ENCODE results near the gene RAN.
"Not testable (repeated sequence)": the region's sequence is repeated elsewhere in the genome, so short reads cannot be mapped to it uniquely, and the experiment has no call there.

The RAN gene

GRCh38 chr12:130881046-130881445 lies 9.2 kb downstream of the RAN start:
- Histone ChIP-seq H3K4me1 (ENCODE audit: insufficient read depth, low read length) (no peaks in the 10 kb centered on the region), H3K9me3 (ENCODE audit: low read length) (no peaks in the 10 kb centered on the region), H3K27me3 (ENCODE audit: control insufficient read depth in 1 of 2, insufficient read depth in 2 of 2, low read length in 2 of 2) (no peaks in the 10 kb centered on the region), H3K4me3 (ENCODE audit: low read depth in 1 of 2, low read length in 2 of 2) (no peak overlapping the region), H3K36me3 (ENCODE audit: insufficient read depth, low read length) (peaks cover 5% of the 10 kb centered on the region), H3K27ac (ENCODE audit: low read depth, low read length) (no peak overlapping the region), H3K9ac (ENCODE audit: low read length) (no peak overlapping the region)

- Histone ChIP-seq H3K4me1 (ENCODE audit: insufficient read depth, low read length) (no peaks in the 10 kb centered on the region), H3K27ac (ENCODE audit: low read depth, low read length) (no peak overlapping the region), H3K36me3 (ENCODE audit: insufficient read depth, low read length) (no peaks in the 10 kb centered on the region), H3K27me3 (ENCODE audit: control insufficient read depth in 1 of 2, insufficient read depth in 2 of 2, low read length in 2 of 2) (no peaks in the 10 kb centered on the region), H3K9me3 (ENCODE audit: low read length) (no peaks in the 10 kb centered on the region), H3K4me3 (ENCODE audit: low read depth in 1 of 2, low read length in 2 of 2) (no peak overlapping the region), H3K9ac (ENCODE audit: low read length) (no peak overlapping the region)
Measured at GRCh38 chr12:130881548-130881947, 9.7 kb downstream of the RAN start.

GRCh38 chr12:130887190-130887589 lies 15.3 kb downstream of the RAN start:
- not testable (repeated sequence) for H3K27ac ChIP-seq (ENCODE audit: low read depth, low read length); H3K36me3 ChIP-seq (ENCODE audit: insufficient read depth, low read length); H3K9me3 ChIP-seq (ENCODE audit: low read length); H3K4me3 ChIP-seq (ENCODE audit: low read depth in 1 of 2, low read length in 2 of 2); H3K9ac ChIP-seq (ENCODE audit: low read length); H3K27me3 ChIP-seq (ENCODE audit: control insufficient read depth in 1 of 2, insufficient read depth in 2 of 2, low read length in 2 of 2); H3K4me1 ChIP-seq (ENCODE audit: insufficient read depth, low read length)

- Histone ChIP-seq H3K4me3 (ENCODE audit: low read depth in 1 of 2, low read length in 2 of 2) (no peak overlapping the region), H3K27me3 (ENCODE audit: control insufficient read depth in 1 of 2, insufficient read depth in 2 of 2, low read length in 2 of 2) (no peaks in the 10 kb centered on the region), H3K9me3 (ENCODE audit: low read length) (no peaks in the 10 kb centered on the region), H3K36me3 (ENCODE audit: insufficient read depth, low read length) (no peaks in the 10 kb centered on the region), H3K9ac (ENCODE audit: low read length) (no peak overlapping the region), H3K27ac (ENCODE audit: low read depth, low read length) (no peak overlapping the region), H3K4me1 (ENCODE audit: insufficient read depth, low read length) (no peaks in the 10 kb centered on the region)
Measured at GRCh38 chr12:130904064-130904463, 32.2 kb downstream of the RAN start.

GRCh38 chr12:130904936-130905455 lies 33.1 kb downstream of the RAN start:
- not testable (repeated sequence) for H3K4me1 ChIP-seq (ENCODE audit: insufficient read depth, low read length); H3K4me3 ChIP-seq (ENCODE audit: low read depth in 1 of 2, low read length in 2 of 2); H3K27ac ChIP-seq (ENCODE audit: low read depth, low read length); H3K9me3 ChIP-seq (ENCODE audit: low read length); H3K9ac ChIP-seq (ENCODE audit: low read length); H3K36me3 ChIP-seq (ENCODE audit: insufficient read depth, low read length); H3K27me3 ChIP-seq (ENCODE audit: control insufficient read depth in 1 of 2, insufficient read depth in 2 of 2, low read length in 2 of 2)

- Histone ChIP-seq H3K27me3 (ENCODE audit: control insufficient read depth in 1 of 2, insufficient read depth in 2 of 2, low read length in 2 of 2) (no peaks in the 10 kb centered on the region), H3K9me3 (ENCODE audit: low read length) (no peaks in the 10 kb centered on the region), H3K36me3 (ENCODE audit: insufficient read depth, low read length) (no peaks in the 10 kb centered on the region), H3K9ac (ENCODE audit: low read length) (no peak overlapping the region), H3K4me1 (ENCODE audit: insufficient read depth, low read length) (no peaks in the 10 kb centered on the region), H3K27ac (ENCODE audit: low read depth, low read length) (no peak overlapping the region), H3K4me3 (ENCODE audit: low read depth in 1 of 2, low read length in 2 of 2) (no peak overlapping the region)
Measured at GRCh38 chr12:130909111-130909510, 37.2 kb downstream of the RAN start.

GRCh38 chr12:130911193-130911592 lies 39.3 kb downstream of the RAN start:
- Histone ChIP-seq H3K4me3 (ENCODE audit: low read depth in 1 of 2, low read length in 2 of 2) (no peak overlapping the region), H3K9ac (ENCODE audit: low read length) (no peak overlapping the region), H3K27me3 (ENCODE audit: control insufficient read depth in 1 of 2, insufficient read depth in 2 of 2, low read length in 2 of 2) (no peaks in the 10 kb centered on the region), H3K27ac (ENCODE audit: low read depth, low read length) (no peak overlapping the region), H3K9me3 (ENCODE audit: low read length) (no peaks in the 10 kb centered on the region), H3K36me3 (ENCODE audit: insufficient read depth, low read length) (no peaks in the 10 kb centered on the region), H3K4me1 (ENCODE audit: insufficient read depth, low read length) (peaks cover 4% of the 10 kb centered on the region)

- no peaks in the 10 kb centered on the region for H3K9me3 ChIP-seq (ENCODE audit: low read length)
- H3K36me3 ChIP-seq (ENCODE audit: insufficient read depth, low read length) = no peaks in the 10 kb centered on the region
- H3K4me3 ChIP-seq (ENCODE audit: low read depth in 1 of 2, low read length in 2 of 2) = no peak overlapping the region
- no peak overlapping the region for H3K9ac ChIP-seq (ENCODE audit: low read length)
- H3K27me3 ChIP-seq (ENCODE audit: control insufficient read depth in 1 of 2, insufficient read depth in 2 of 2, low read length in 2 of 2) = no peaks in the 10 kb centered on the region
- H3K4me1 ChIP-seq (ENCODE audit: insufficient read depth, low read length) = peaks cover 12% of the 10 kb centered on the region
- H3K27ac ChIP-seq (ENCODE audit: low read depth, low read length) = no peak overlapping the region
Measured at GRCh38 chr12:130911933-130912332, 40.1 kb downstream of the RAN start.

GRCh38 chr12:130916241-130916911 lies 44.5 kb downstream of the RAN start:
- Histone ChIP-seq H3K36me3 (ENCODE audit: insufficient read depth, low read length) (no peaks in the 10 kb centered on the region), H3K27ac (ENCODE audit: low read depth, low read length) (no peak overlapping the region), H3K9me3 (ENCODE audit: low read length) (no peaks in the 10 kb centered on the region), H3K4me3 (ENCODE audit: low read depth in 1 of 2, low read length in 2 of 2) (peak overlapping the region; percentile 16 to 46), H3K27me3 (ENCODE audit: control insufficient read depth in 1 of 2, insufficient read depth in 2 of 2, low read length in 2 of 2) (no peaks in the 10 kb centered on the region), H3K4me1 (ENCODE audit: insufficient read depth, low read length) (peaks cover 12% of the 10 kb centered on the region), H3K9ac (ENCODE audit: low read length) (no peak overlapping the region)

- peaks cover 12% of the 10 kb centered on the region for H3K4me1 ChIP-seq (ENCODE audit: insufficient read depth, low read length)
- no peaks in the 10 kb centered on the region for H3K9me3 ChIP-seq (ENCODE audit: low read length)
- H3K27ac ChIP-seq (ENCODE audit: low read depth, low read length) = no peak overlapping the region
- no peak overlapping the region for H3K4me3 ChIP-seq (ENCODE audit: low read depth in 1 of 2, low read length in 2 of 2)
- no peak overlapping the region for H3K9ac ChIP-seq (ENCODE audit: low read length)
- H3K27me3 ChIP-seq (ENCODE audit: control insufficient read depth in 1 of 2, insufficient read depth in 2 of 2, low read length in 2 of 2) = no peaks in the 10 kb centered on the region
- no peaks in the 10 kb centered on the region for H3K36me3 ChIP-seq (ENCODE audit: insufficient read depth, low read length)
Measured at GRCh38 chr12:130917607-130918006, 45.7 kb downstream of the RAN start.

GRCh38 chr12:130919086-130919485 lies 47.2 kb downstream of the RAN start:
- no peaks in the 10 kb centered on the region for H3K36me3 ChIP-seq (ENCODE audit: insufficient read depth, low read length)
- no peak overlapping the region for H3K4me3 ChIP-seq (ENCODE audit: low read depth in 1 of 2, low read length in 2 of 2)
- H3K4me1 ChIP-seq (ENCODE audit: insufficient read depth, low read length) = peaks cover 12% of the 10 kb centered on the region
- H3K9ac ChIP-seq (ENCODE audit: low read length) = no peak overlapping the region
- no peak overlapping the region for H3K27ac ChIP-seq (ENCODE audit: low read depth, low read length)
- no peaks in the 10 kb centered on the region for H3K27me3 ChIP-seq (ENCODE audit: control insufficient read depth in 1 of 2, insufficient read depth in 2 of 2, low read length in 2 of 2)
- no peaks in the 10 kb centered on the region for H3K9me3 ChIP-seq (ENCODE audit: low read length)

- H3K4me1 ChIP-seq (ENCODE audit: insufficient read depth, low read length) = peaks cover 12% of the 10 kb centered on the region
- no peaks in the 10 kb centered on the region for H3K36me3 ChIP-seq (ENCODE audit: insufficient read depth, low read length)
- H3K4me3 ChIP-seq (ENCODE audit: low read depth in 1 of 2, low read length in 2 of 2) = no peak overlapping the region
- H3K27ac ChIP-seq (ENCODE audit: low read depth, low read length) = no peak overlapping the region
- no peak overlapping the region for H3K9ac ChIP-seq (ENCODE audit: low read length)
- H3K27me3 ChIP-seq (ENCODE audit: control insufficient read depth in 1 of 2, insufficient read depth in 2 of 2, low read length in 2 of 2) = no peaks in the 10 kb centered on the region
- H3K9me3 ChIP-seq (ENCODE audit: low read length) = no peaks in the 10 kb centered on the region
Measured at GRCh38 chr12:130920119-130920703, 48.3 kb downstream of the RAN start.

Data from muscle layer of colon (tissue), 2 donors.